ENCODE results near the gene HLCS.

DNA sequence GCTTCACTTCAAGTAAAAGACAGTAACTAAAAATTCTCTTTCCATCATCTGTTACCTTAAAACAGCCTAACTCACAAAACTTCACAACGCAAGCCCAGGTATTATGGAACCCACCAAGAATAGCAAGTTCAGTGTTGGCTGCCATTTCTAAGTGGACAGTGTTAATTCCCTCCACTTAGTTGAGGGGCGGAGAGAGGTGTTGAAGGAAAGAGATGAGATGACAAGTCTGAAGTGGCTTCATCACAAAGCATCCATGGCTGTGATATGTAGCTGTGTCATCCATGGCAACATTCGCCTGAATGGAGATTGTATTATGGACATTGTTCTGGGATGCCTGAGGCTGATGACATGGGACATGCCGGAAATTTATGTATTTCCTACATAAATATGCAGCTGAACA lies 165.7 kb downstream of the HLCS start:
- TF ChIP-seq, protein P1, sequence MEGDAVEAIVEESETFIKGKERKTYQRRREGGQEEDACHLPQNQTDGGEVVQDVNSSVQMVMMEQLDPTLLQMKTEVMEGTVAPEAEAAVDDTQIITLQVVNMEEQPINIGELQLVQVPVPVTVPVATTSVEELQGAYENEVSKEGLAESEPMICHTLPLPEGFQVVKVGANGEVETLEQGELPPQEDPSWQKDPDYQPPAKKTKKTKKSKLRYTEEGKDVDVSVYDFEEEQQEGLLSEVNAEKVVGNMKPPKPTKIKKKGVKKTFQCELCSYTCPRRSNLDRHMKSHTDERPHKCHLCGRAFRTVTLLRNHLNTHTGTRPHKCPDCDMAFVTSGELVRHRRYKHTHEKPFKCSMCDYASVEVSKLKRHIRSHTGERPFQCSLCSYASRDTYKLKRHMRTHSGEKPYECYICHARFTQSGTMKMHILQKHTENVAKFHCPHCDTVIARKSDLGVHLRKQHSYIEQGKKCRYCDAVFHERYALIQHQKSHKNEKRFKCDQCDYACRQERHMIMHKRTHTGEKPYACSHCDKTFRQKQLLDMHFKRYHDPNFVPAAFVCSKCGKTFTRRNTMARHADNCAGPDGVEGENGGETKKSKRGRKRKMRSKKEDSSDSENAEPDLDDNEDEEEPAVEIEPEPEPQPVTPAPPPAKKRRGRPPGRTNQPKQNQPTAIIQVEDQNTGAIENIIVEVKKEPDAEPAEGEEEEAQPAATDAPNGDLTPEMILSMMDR (IDR thresholded peaks at IDR 0.05), result no peak
- TF ChIP-seq POLR2AphosphoS5 (IDR thresholded peaks at IDR 0.05), result no peak
